B cell (primary cell): ENCODE measurements around the gene CCL3.

Experiments used
- CTCF ChIP-seq: fragments of 200-600 bp; IDR thresholded peaks from one replicate; pipeline ENCODE4 v1.8.0; 2022; ENCODE audit warnings: antibody characterized with exemption, mild to moderate bottlenecking
- EZH2 ChIP-seq: IDR thresholded peaks from 2 replicates; pipeline ENCODE4 v1.6.1; 2012; ENCODE audit warnings: borderline replicate concordance, low read depth, mild to moderate bottlenecking, moderate library complexity, low read length; ENCODE audit not compliant: insufficient read depth, poor library complexity, severe bottlenecking

- TF ChIP-seq CTCF, result no peak
- no peak for TF ChIP-seq EZH2
Observed at GRCh38 chr17:36107660-36108059, 17.7 kb upstream of the CCL3 start.
